Measurements from ENCODE around the gene HAUS8.
"Not testable (repeated sequence)": the region's sequence is repeated elsewhere in the genome, so short reads cannot be mapped to it uniquely, and the experiment has no call there.

The HAUS8 gene

DNA sequence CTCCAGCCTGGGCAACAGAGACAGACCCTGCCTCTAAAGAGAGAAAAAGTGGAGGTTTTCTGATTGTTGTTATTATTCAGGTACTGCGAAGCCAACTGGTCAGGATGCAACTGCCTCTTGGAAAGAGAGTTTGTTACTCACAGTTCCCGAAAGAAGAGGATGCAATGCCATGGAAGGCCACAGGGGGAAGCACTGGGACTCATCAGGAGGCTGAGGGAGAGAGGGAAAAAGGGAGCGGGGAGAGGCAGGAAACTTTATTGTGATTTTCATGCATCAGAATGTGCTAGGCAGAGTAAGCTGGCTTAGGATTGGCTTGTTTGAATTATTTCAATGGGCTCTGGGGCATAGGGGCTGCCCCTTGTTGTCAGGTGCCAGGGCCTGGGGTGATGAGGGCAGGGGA lies 27.9 kb upstream of the HAUS8 start:
- no peak overlapping the region for H3K4me3 ChIP-seq (ENCODE audit: low read depth, low read length)
- peak; percentile 39 for DNase-seq (ENCODE audit: low read depth, low spot score)
- in situ Hi-C loops (cut with HindIII; ENCODE audit: low sequenced_read_pairs), result no loop called here
- TF ChIP-seq, protein P1, sequence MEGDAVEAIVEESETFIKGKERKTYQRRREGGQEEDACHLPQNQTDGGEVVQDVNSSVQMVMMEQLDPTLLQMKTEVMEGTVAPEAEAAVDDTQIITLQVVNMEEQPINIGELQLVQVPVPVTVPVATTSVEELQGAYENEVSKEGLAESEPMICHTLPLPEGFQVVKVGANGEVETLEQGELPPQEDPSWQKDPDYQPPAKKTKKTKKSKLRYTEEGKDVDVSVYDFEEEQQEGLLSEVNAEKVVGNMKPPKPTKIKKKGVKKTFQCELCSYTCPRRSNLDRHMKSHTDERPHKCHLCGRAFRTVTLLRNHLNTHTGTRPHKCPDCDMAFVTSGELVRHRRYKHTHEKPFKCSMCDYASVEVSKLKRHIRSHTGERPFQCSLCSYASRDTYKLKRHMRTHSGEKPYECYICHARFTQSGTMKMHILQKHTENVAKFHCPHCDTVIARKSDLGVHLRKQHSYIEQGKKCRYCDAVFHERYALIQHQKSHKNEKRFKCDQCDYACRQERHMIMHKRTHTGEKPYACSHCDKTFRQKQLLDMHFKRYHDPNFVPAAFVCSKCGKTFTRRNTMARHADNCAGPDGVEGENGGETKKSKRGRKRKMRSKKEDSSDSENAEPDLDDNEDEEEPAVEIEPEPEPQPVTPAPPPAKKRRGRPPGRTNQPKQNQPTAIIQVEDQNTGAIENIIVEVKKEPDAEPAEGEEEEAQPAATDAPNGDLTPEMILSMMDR (IDR thresholded peaks at IDR 0.05; ENCODE audit: low read depth, low read length), result peak; percentile 75

GRCh38 chr19:17101686-17102628 lies 26.7 kb upstream of the HAUS8 start:
- H3K4me3 ChIP-seq (ENCODE audit: low read depth, low read length), result no peak overlapping the region
- DNase-seq (ENCODE audit: low read depth, low spot score), result no peak
- TF ChIP-seq, protein P1 (IDR thresholded peaks at IDR 0.05; ENCODE audit: low read depth, low read length), result no peak
- in situ Hi-C loops (cut with HindIII; ENCODE audit: low sequenced_read_pairs), result no loop called here

- in situ Hi-C loops (cut with HindIII; ENCODE audit: low sequenced_read_pairs), result no loop called here
Observed at GRCh38 chr19:17098326-17098725, 23.1 kb upstream of the HAUS8 start.

GRCh38 chr19:17097593-17098126 lies 22.4 kb upstream of the HAUS8 start:
- DNase-seq (ENCODE audit: low read depth, low spot score), result no peak
- in situ Hi-C loops (cut with HindIII; ENCODE audit: low sequenced_read_pairs), result no loop called here
- TF ChIP-seq, protein P1 (IDR thresholded peaks at IDR 0.05; ENCODE audit: low read depth, low read length), result no peak
- no peak overlapping the region for H3K4me3 ChIP-seq (ENCODE audit: low read depth, low read length)

More at GRCh38 chr19:17098326-17098725, 23.1 kb upstream of the HAUS8 start:
- no peak overlapping the region for H3K4me3 ChIP-seq (ENCODE audit: low read depth, low read length)
- DNase-seq (ENCODE audit: low read depth, low spot score), result no peak
- TF ChIP-seq, protein P1 (IDR thresholded peaks at IDR 0.05; ENCODE audit: low read depth, low read length), result no peak

GRCh38 chr19:17095141-17095919 lies 20.1 kb upstream of the HAUS8 start:
- DNase-seq (ENCODE audit: low read depth, low spot score), result no peak
- TF ChIP-seq, protein P1 (IDR thresholded peaks at IDR 0.05; ENCODE audit: low read depth, low read length), result no peak
- in situ Hi-C loops (cut with HindIII; ENCODE audit: low sequenced_read_pairs), result no loop called here
- H3K4me3 ChIP-seq (ENCODE audit: low read depth, low read length), result no peak overlapping the region

- DNase-seq (ENCODE audit: low read depth, low spot score); H3K4me3 ChIP-seq (ENCODE audit: low read depth, low read length); in situ Hi-C loops (cut with HindIII; ENCODE audit: low sequenced_read_pairs): not testable (repeated sequence)
Observed at GRCh38 chr19:17094694-17095093, 19.4 kb upstream of the HAUS8 start.
